OCI-LY1 (cell line): ENCODE measurements around the gene GNA14.

Experiments
- EZH2 ChIP-seq: fragments of 200-600 bp; sonication (generic), shearing (Covaris generic); IDR thresholded peaks from 2 replicates; pipeline ENCODE4 v1.8.0; 2017; ENCODE audit warnings: borderline replicate concordance, mixed run types, mild to moderate bottlenecking, antibody characterized with exemption, low read length, moderate library complexity, mixed read lengths
- TF ChIP-seq, protein P1 (sequence below): fragments of 200-600 bp; sonication (generic), shearing (Covaris generic); IDR thresholded peaks from 2 replicates; pipeline ENCODE4 v1.5.1; 2017; ENCODE audit warnings: mild to moderate bottlenecking, antibody characterized with exemption, low read length, moderate library complexity, mixed read lengths

DNA sequence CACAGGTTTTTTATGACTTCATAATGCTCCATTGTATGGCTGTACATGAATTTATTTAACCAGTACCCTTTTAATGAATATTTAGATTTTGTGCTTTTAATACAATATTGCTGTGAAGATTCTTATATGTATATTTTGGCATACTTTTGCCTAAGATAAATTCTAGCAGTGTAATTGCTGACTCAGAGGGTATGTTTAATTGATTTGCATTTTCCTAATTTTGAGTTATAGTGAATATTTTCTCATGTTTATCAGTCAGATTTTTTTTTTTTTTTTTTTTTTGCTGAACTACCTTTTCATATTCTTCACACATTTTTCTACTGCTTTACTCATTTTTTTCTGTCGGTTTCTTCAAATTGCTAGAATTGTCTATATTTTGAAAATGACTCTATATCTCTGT is 248.2 kb downstream of the GNA14 start:
- TF ChIP-seq, protein P1, sequence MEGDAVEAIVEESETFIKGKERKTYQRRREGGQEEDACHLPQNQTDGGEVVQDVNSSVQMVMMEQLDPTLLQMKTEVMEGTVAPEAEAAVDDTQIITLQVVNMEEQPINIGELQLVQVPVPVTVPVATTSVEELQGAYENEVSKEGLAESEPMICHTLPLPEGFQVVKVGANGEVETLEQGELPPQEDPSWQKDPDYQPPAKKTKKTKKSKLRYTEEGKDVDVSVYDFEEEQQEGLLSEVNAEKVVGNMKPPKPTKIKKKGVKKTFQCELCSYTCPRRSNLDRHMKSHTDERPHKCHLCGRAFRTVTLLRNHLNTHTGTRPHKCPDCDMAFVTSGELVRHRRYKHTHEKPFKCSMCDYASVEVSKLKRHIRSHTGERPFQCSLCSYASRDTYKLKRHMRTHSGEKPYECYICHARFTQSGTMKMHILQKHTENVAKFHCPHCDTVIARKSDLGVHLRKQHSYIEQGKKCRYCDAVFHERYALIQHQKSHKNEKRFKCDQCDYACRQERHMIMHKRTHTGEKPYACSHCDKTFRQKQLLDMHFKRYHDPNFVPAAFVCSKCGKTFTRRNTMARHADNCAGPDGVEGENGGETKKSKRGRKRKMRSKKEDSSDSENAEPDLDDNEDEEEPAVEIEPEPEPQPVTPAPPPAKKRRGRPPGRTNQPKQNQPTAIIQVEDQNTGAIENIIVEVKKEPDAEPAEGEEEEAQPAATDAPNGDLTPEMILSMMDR: no peak
- TF ChIP-seq EZH2: no peak
